ENCODE results near the gene CADPS2.

DNA sequence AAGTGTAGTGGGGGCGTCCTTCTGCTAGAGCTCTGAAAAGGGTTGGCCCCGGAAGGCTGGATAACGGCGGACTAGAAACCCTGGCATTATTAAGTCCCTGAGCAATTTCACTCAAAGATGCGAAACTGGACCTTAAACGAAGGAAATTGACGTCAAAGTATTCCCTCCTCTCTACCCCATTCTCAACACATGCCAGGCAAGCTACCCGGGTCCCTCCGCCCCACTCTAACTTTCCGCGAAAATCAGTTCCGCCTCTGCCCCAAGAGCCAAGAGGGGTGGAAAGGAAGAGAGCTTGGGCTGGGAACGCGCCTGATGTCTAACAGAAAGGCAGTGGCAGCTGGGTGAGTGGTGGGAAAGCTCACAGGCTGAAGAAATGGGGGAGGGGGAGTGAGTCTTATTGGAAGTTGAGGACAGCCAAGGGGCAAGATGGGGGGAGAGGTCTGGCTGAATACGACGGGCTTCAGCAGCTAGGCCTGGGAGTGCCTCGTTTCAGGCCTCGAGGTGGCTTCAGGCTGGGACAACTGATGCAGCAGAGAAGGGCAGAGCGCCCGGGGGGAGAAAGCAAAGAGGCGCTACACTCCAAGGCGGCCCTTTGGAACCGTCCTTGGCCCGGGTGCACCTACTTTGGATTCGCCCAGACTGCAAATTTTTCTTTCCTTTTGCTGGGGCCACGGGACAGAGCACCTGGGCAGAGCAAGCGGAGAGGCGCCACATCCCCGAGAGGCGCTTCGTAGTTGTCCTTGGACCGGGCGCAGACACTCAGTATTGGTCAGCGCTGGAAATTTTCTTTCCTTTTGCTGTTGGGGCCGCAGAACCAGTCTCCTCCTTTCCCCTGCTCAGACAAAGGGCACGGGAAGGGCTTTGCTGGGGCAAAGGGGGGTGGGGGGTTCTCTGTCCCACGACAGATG lies 579.7 kb downstream of the CADPS2 start:
- TF ChIP-seq POLR2A (IDR thresholded peaks at IDR 0.05; ENCODE audit: low read depth, low read length) (no peak), POLR2AphosphoS5 (IDR thresholded peaks at IDR 0.05; ENCODE audit: low read depth, low read length) (no peak)
